Neuron (in vitro differentiated cells): ENCODE data around the gene NCOA7.
"Not testable (repeated sequence)": the region's sequence is repeated elsewhere in the genome, so short reads cannot be mapped to it uniquely, and the experiment has no call there.

Experiments used
- H2AFZ ChIP-seq: one replicate; pipeline ENCODE4 v1.6.1; 2013; ENCODE audit warnings: low read depth, mild to moderate bottlenecking, inconsistent platforms, low read length, moderate library complexity
- H3K27me3 ChIP-seq: one replicate; pipeline ENCODE4 v1.6.1; 2013; ENCODE audit warnings: low read length; ENCODE audit not compliant: insufficient read depth
- H3K36me3 ChIP-seq: one replicate; pipeline ENCODE4 v1.6.1; 2013; ENCODE audit warnings: low read length; ENCODE audit not compliant: insufficient read depth
- H3K4me1 ChIP-seq: one replicate; pipeline ENCODE4 v1.6.1; 2013; ENCODE audit warnings: low read length; ENCODE audit not compliant: insufficient read depth
- H3K4me3 ChIP-seq: 2 replicates; pipeline ENCODE4 v1.5.1; 2013; ENCODE audit warnings: mild to moderate bottlenecking, low read length, moderate library complexity
- H3K9me3 ChIP-seq: one replicate; pipeline ENCODE4 v1.6.1; 2013; ENCODE audit warnings: low read length

The NCOA7 gene

GRCh38 chr6:125906158-125906998 is 115.6 kb downstream of the NCOA7 start:
- Histone ChIP-seq H3K27me3 (no peaks in the 10 kb centered on the region), H2AFZ (no peak overlapping the region), H3K9me3 (no peaks in the 10 kb centered on the region), H3K4me1 (no peaks in the 10 kb centered on the region), H3K36me3 (no peaks in the 10 kb centered on the region), H3K4me3 (no peak overlapping the region)

DNA sequence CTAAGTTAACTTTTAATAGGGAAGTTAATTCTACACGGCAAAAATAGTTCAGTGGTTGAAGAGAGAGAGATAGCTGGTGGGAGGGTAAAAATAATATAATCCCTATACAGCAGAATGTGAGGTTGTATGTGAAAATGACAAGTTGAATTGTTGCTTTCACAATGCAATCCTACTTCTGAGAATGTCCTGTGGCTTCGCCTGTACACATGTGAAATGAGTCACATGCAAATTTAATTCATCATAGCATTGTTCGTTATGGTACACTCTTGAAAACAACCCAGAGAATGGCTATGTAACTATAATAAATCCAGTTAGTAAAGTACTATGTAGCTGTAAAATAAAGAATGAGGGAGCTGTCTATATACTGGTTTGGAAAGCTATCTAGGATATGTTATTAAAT is 119.8 kb downstream of the NCOA7 start:
- Histone ChIP-seq H3K4me3 (no peak overlapping the region), H3K36me3 (no peaks in the 10 kb centered on the region), H2AFZ (no peak overlapping the region), H3K4me1 (no peaks in the 10 kb centered on the region), H3K27me3 (no peaks in the 10 kb centered on the region), H3K9me3 (no peaks in the 10 kb centered on the region)

GRCh38 chr6:125911051-125911451 is 120.3 kb downstream of the NCOA7 start:
- not testable (repeated sequence) for H2AFZ ChIP-seq, H3K36me3 ChIP-seq, H3K27me3 ChIP-seq

DNA sequence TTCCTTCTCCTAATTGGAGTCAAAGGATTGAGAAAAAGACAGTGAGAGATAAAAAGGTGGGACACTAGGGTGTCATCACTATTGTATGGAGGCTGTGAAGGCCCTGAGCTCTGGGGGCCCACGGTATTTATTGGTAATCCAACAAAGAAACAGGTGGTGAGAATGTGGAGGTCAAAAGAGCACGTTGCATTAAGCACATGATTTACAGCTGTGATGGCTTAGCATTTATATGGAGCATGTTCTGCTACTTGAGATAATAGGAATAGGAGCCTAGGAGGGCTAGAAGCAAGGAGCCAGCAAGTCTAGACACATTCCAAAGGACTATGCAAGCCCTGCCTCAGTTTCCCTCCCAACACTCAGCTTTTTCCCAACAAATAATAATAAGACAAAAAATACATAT is 121.7 kb downstream of the NCOA7 start:
- not testable (repeated sequence) for H3K4me1 ChIP-seq, H3K27me3 ChIP-seq, H3K36me3 ChIP-seq, H2AFZ ChIP-seq, H3K4me3 ChIP-seq, H3K9me3 ChIP-seq

More at GRCh38 chr6:125911051-125911451, 120.3 kb downstream of the NCOA7 start:
- not testable (repeated sequence) for H3K4me3 ChIP-seq, H3K4me1 ChIP-seq, H3K9me3 ChIP-seq

DNA sequence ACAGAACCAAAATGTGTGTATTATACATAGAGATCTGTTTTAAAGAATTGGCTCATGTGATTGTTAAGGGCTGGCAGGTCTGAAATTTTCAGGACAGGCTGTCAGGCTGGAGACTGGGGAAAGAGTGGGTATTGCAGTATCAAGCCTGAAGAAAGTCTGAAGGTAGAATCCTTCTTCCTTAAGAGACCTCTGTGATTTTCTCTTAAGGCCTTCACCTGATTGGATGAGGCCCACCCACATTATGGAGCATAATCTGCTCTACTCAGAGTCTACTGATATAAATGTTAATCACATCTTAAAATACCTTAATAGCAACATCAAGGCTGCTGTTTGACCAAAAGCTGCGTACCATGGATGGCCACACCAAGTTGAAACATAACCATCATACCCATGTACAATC is 122.4 kb downstream of the NCOA7 start:
- Histone ChIP-seq H3K27me3 (no peaks in the 10 kb centered on the region), H3K9me3 (no peaks in the 10 kb centered on the region), H3K36me3 (no peaks in the 10 kb centered on the region), H2AFZ (no peak overlapping the region), H3K4me1 (no peaks in the 10 kb centered on the region), H3K4me3 (no peak overlapping the region)

DNA sequence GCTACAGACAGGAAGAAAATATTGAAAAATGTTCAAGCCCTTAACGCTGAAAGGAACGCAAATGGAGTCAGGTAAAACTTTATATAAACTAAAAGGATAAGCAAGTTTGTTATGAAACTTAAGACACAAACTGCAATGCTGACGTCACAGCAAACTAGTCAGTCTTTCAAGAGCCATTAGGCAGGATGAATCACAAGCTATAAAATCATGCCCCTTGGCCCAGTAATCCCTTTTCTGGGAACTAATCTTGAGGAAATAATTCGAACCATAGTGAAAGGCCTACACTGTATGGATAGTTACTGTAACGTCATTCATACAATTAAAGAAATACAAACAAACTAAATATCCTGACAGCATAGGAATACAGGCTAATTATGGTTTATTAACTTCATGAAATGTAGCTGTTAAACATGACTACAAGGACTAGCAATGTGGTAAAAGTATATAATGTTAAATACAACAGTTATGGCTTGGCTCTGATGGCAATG is 123.1 kb downstream of the NCOA7 start:
- no peak overlapping the region for H2AFZ ChIP-seq
- no peaks in the 10 kb centered on the region for H3K9me3 ChIP-seq
- H3K36me3 ChIP-seq, result no peaks in the 10 kb centered on the region
- no peak overlapping the region for H3K4me3 ChIP-seq
- no peaks in the 10 kb centered on the region for H3K27me3 ChIP-seq
- no peaks in the 10 kb centered on the region for H3K4me1 ChIP-seq

DNA sequence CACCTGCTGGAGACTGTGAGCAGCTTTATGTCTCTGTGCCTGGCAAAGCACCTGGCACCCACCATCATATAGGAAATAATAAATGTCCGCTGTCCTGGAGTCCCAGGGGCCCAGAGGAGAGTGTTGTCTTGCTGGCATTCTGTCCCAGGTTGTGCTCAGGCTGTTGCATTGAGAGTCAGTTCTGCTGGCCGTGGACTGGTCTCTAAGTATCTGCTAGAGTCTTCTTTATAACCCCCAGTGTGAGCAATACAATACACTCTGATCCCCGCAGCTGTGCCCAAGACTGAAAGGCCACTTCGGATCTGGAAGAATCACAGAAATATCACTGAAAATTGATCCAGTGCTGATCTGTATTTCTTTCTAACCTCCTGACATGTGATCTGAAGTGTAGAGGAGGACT is 127.5 kb downstream of the NCOA7 start:
- H3K9me3 ChIP-seq, result no peaks in the 10 kb centered on the region
- H2AFZ ChIP-seq, result no peak overlapping the region
- peaks cover 3% of the 10 kb centered on the region for H3K36me3 ChIP-seq
- no peaks in the 10 kb centered on the region for H3K4me1 ChIP-seq
- H3K27me3 ChIP-seq, result no peaks in the 10 kb centered on the region
- H3K4me3 ChIP-seq, result no peak overlapping the region

DNA sequence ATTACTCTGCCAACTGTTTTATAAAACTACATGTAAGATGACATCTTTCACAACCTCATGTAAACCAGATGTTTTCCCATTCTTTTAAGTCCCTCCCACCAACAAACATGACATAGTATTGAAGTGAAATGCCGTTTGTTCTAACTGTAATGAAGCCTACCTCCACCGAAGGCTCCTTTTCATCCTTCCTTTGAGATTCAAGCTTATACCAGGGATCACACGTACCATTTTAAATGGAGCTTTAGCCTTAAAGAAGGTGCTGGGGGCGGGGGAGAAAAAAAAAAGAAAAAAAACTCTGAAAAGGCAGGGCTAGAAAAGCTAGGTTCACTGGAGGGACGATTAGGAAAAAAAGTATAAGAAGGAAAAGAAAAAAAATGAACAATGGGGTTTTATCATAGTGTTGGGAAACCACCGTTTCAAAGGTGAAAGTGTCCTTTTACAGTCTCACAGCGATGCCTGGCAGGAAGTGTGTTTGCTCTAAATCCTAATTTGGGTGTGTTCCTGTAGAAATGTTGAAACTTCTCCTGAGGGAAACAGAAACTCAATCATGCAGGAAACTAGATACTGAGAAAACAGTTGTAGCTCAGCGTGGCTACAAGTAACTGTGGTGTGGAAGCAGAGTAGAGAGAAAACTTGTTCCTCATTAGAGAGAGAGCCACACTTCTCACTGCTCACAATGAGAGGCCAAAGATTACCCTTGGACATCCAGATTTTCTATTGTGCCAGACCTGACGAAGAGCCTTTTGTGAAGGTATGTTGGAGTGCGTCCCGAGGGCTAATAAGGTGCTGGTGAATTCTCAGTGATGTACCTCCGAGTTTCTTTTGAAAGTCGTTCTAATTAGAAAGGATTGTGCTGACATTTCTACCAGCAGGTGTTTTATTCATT is 128.2 kb downstream of the NCOA7 start:
- Histone ChIP-seq H3K4me1 (no peaks in the 10 kb centered on the region), H3K27me3 (no peaks in the 10 kb centered on the region)

GRCh38 chr6:125919618-125920017 is 128.9 kb downstream of the NCOA7 start:
- Histone ChIP-seq H3K4me1 (no peaks in the 10 kb centered on the region), H3K36me3 (peaks cover 3% of the 10 kb centered on the region), H2AFZ (no peak overlapping the region), H3K4me3 (no peak overlapping the region), H3K27me3 (no peaks in the 10 kb centered on the region), H3K9me3 (no peaks in the 10 kb centered on the region)

More for the DNA sequence above, 128.2 kb downstream of the NCOA7 start:
- H3K36me3 ChIP-seq, result peaks cover 3% of the 10 kb centered on the region
- H2AFZ ChIP-seq, result no peak overlapping the region
- H3K4me3 ChIP-seq, result no peak overlapping the region
- H3K9me3 ChIP-seq, result no peaks in the 10 kb centered on the region

- Histone ChIP-seq H3K9me3 (no peaks in the 10 kb centered on the region), H3K4me1 (no peaks in the 10 kb centered on the region), H2AFZ (no peak overlapping the region), H3K27me3 (no peaks in the 10 kb centered on the region), H3K36me3 (peaks cover 3% of the 10 kb centered on the region), H3K4me3 (no peak overlapping the region)
These were observed 131.6 kb downstream of the NCOA7 start for GRCh38 chr6:125922322-125922860.

DNA sequence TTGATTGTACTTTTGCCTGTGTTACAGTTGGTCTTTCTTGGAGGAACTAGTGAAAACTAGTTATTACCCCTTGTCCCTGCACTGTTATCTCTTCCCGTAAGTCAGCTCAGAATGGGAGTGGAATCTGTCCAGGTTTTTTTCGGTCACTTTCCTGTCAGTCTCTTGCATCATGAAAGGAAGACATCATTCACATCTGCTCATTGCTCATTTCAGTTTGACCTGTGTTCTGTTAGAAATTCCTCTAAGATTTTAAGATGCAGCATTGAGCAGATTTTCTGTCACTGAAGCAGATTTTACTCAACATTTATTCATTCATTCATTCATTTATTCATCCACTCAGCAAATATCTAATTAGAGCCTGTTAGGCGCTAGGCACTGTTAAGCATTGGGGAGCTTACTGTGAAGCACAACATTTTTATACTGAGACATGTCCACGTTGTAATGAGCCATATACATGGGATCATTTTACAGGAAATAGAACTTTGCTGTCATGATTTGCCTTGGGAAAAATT is 132.7 kb downstream of the NCOA7 start:
- Histone ChIP-seq H2AFZ (no peak overlapping the region), H3K4me3 (no peak overlapping the region), H3K27me3 (no peaks in the 10 kb centered on the region), H3K9me3 (no peaks in the 10 kb centered on the region), H3K4me1 (no peaks in the 10 kb centered on the region), H3K36me3 (peaks cover 3% of the 10 kb centered on the region)

DNA sequence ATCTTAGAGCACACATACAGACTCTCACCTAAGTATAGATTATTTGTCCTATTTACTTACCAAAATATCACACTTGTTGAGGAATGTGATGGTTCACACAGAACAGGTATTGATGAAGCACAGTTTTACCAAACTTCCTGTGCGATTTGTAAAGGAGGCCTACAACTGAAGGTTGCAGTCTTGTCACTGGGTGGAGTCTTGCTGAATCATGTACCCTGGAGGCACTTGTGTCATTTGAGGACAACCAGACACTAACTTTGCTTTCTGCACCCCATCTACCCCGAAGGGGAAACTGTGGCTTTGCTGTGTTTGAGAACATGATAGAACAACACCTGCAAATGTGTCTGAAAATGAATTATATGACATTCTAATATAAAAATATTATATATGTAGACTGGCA is 133.4 kb downstream of the NCOA7 start:
- H3K4me3 ChIP-seq, result no peak overlapping the region
- H2AFZ ChIP-seq, result no peak overlapping the region
- H3K27me3 ChIP-seq, result no peaks in the 10 kb centered on the region
- H3K9me3 ChIP-seq, result no peaks in the 10 kb centered on the region
- H3K4me1 ChIP-seq, result no peaks in the 10 kb centered on the region
- H3K36me3 ChIP-seq, result peaks cover 3% of the 10 kb centered on the region
